Measurements from ENCODE around the gene RSBN1. TPM values are rescaled to one million over a fixed set of nuclear protein-coding genes. Genes with fewer than 3 reads are reported as not detected.
A peak's percentile ranks its signal among the peaks of the same experiment; 100 is the strongest.
"Not testable (repeated sequence)": the region's sequence is repeated elsewhere in the genome, so short reads cannot be mapped to it uniquely, and the experiment has no call there.

The RSBN1 gene
- total RNA-seq, 1 donor from 2014 or later, result 15.0 TPM

DNA sequence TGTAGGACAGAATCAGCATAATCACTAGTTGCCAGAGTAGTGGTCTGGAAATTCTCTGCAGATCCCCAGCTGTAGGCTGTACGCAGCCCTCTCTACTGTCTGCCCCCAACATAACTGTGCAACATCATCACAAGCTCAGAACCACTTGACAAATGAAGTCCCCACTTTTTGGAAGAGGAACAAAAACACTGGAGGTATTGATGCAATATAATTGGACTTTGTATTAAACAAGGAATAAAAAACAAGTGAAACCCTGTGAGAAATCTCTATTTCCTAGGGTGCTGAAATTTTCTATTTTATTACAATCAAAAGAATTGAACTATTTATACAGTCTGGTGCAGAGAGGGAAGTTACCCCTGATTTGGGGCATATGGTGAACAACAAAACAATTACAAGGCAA, 68.2 kb downstream of the RSBN1 start:
- TF ChIP-seq, protein P1, sequence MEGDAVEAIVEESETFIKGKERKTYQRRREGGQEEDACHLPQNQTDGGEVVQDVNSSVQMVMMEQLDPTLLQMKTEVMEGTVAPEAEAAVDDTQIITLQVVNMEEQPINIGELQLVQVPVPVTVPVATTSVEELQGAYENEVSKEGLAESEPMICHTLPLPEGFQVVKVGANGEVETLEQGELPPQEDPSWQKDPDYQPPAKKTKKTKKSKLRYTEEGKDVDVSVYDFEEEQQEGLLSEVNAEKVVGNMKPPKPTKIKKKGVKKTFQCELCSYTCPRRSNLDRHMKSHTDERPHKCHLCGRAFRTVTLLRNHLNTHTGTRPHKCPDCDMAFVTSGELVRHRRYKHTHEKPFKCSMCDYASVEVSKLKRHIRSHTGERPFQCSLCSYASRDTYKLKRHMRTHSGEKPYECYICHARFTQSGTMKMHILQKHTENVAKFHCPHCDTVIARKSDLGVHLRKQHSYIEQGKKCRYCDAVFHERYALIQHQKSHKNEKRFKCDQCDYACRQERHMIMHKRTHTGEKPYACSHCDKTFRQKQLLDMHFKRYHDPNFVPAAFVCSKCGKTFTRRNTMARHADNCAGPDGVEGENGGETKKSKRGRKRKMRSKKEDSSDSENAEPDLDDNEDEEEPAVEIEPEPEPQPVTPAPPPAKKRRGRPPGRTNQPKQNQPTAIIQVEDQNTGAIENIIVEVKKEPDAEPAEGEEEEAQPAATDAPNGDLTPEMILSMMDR (IDR thresholded peaks at IDR 0.05; ENCODE audit: unreplicated experiment), result no peak
- DNase-seq (ENCODE audit: low spot score), result no peak
- no peaks in the 10 kb centered on the region for H3K27me3 Mint-ChIP-seq (ENCODE audit: unreplicated experiment)
- H3K4me3 Mint-ChIP-seq (ENCODE audit: unreplicated experiment), result no peak overlapping the region
- H3K36me3 Mint-ChIP-seq (ENCODE audit: low read depth, unreplicated experiment), result peaks cover 9% of the 10 kb centered on the region
- H3K27ac Mint-ChIP-seq (ENCODE audit: unreplicated experiment), result no peak overlapping the region
- no peaks in the 10 kb centered on the region for H3K4me1 Mint-ChIP-seq (ENCODE audit: unreplicated experiment)
- H3K9me3 Mint-ChIP-seq (ENCODE audit: unreplicated experiment), result no peaks in the 10 kb centered on the region

DNA sequence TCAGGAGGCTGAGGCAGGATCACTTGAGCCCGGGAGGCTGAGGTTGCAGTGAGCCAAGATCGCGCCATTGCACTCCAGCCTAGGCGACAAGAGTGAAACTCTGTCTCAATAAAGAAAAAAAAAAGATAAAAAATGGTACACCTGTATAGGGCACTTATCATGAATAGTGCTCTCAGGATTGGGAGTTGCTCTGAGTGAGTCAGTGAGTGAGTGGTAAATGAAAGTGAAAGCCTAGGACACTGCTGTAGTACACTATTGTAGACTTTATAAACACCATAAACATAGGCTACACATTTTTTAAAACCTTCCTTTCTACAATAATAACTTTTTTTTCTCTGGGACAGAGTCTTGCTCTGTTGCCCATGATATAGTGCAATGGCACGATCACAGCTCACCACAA, 69.8 kb downstream of the RSBN1 start:
- Mint-ChIP-seq H3K36me3 (ENCODE audit: low read depth, unreplicated experiment) (peaks cover 4% of the 10 kb centered on the region), H3K4me3 (ENCODE audit: unreplicated experiment) (no peak overlapping the region), H3K27ac (ENCODE audit: unreplicated experiment) (no peak overlapping the region), H3K27me3 (ENCODE audit: unreplicated experiment) (no peaks in the 10 kb centered on the region), H3K4me1 (ENCODE audit: unreplicated experiment) (no peaks in the 10 kb centered on the region), H3K9me3 (ENCODE audit: unreplicated experiment) (no peaks in the 10 kb centered on the region)
- no peak for DNase-seq (ENCODE audit: low spot score)
- TF ChIP-seq, protein P1 (IDR thresholded peaks at IDR 0.05; ENCODE audit: unreplicated experiment), result no peak

DNA sequence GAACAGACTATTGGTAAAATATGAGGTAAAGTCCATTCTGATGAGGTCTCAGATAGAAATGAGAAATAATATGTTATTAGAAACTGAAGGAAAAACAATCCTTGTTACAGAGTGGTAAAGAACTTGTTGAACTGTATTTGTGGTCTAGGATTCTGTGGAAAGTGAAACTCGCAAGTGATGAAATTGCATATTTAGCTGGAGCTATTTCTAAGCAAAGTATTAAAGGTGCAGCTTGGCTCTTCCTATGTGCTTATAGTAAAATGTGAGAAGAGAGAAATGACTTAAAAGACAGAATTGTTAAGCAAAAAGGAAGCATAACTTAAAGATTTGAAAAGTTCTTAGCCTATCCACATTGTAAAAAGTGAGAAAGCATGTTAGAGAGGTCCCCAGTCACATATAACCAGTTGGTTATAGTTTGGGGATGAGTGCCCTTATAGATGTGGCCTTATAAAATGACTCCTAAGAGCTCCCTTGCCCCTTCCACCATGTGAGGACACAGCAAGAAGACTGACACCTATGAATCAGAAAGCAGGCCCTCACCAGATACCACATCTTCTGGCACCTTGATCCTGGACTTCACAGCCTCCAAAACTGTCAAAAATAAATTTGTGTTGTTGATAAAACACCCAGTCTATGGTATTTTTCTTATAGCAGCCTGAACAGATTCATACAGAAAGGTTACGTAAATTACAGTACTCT, 77.8 kb downstream of the RSBN1 start:
- H3K27ac Mint-ChIP-seq (ENCODE audit: unreplicated experiment), result no peak overlapping the region
- H3K27me3 Mint-ChIP-seq (ENCODE audit: unreplicated experiment), result peaks cover 5% of the 10 kb centered on the region
- H3K4me1 Mint-ChIP-seq (ENCODE audit: unreplicated experiment), result peaks cover 7% of the 10 kb centered on the region
- no peaks in the 10 kb centered on the region for H3K9me3 Mint-ChIP-seq (ENCODE audit: unreplicated experiment)
- DNase-seq (ENCODE audit: low spot score), result no peak
- TF ChIP-seq, protein P1 (IDR thresholded peaks at IDR 0.05; ENCODE audit: unreplicated experiment), result no peak
- no peak overlapping the region for H3K4me3 Mint-ChIP-seq (ENCODE audit: unreplicated experiment)
- peaks cover 5% of the 10 kb centered on the region for H3K36me3 Mint-ChIP-seq (ENCODE audit: low read depth, unreplicated experiment)

DNA sequence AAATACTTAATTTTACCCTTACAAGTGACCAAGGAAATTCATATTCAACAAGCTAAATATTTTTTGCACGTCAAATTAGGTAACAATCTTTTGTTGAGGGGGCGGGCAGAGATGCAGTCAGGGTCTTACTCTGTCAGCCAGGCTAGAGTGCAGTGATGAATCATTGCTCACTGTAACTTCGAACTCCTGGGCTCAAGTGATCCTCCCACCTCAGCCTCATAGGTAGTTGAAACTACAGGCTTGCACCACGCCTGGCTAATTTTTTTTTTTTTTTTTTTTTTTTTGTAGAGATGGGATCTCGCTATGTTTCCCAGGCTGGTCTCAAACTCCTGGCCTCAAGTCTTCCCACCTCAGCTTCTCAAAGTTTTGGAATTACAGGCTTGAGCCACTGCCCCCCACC, 79.5 kb downstream of the RSBN1 start:
- peaks cover 5% of the 10 kb centered on the region for H3K27me3 Mint-ChIP-seq (ENCODE audit: unreplicated experiment)
- no peak overlapping the region for H3K27ac Mint-ChIP-seq (ENCODE audit: unreplicated experiment)

DNA sequence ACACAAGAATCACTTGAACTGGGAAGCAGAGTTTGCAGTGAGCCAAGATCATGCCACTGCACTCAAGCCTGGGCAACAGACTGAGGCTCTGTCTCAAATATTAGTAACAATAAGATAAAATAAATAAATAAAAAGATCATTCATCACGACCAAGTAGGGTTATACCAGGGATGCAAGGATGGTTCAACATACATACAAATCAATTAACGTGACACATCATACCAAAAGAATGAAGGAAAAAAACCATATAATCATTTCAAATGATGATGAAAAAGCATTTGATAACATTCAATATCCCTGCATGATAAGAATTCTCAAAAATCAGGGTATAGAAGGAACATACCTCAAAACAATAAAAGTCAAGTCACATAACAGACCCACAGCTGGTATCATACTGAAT, 91.3 kb downstream of the RSBN1 start:
- no peaks in the 10 kb centered on the region for H3K4me1 Mint-ChIP-seq (ENCODE audit: unreplicated experiment)
- H3K27me3 Mint-ChIP-seq (ENCODE audit: unreplicated experiment), result peaks cover 1% of the 10 kb centered on the region
- peak overlapping the region; percentile 49 for H3K4me3 Mint-ChIP-seq (ENCODE audit: unreplicated experiment)
- TF ChIP-seq, protein P1 (IDR thresholded peaks at IDR 0.05; ENCODE audit: unreplicated experiment), result no peak
- H3K27ac Mint-ChIP-seq (ENCODE audit: unreplicated experiment), result no peak overlapping the region
- no peak for DNase-seq (ENCODE audit: low spot score)
- peaks cover 60% of the 10 kb centered on the region for H3K36me3 Mint-ChIP-seq (ENCODE audit: low read depth, unreplicated experiment)
- H3K9me3 Mint-ChIP-seq (ENCODE audit: unreplicated experiment), result peaks cover 7% of the 10 kb centered on the region

More for the DNA sequence above, 79.5 kb downstream of the RSBN1 start:
- Mint-ChIP-seq H3K9me3 (ENCODE audit: unreplicated experiment) (no peaks in the 10 kb centered on the region), H3K4me3 (ENCODE audit: unreplicated experiment) (no peak overlapping the region), H3K36me3 (ENCODE audit: low read depth, unreplicated experiment) (peaks cover 9% of the 10 kb centered on the region), H3K4me1 (ENCODE audit: unreplicated experiment) (peaks cover 7% of the 10 kb centered on the region)
- no peak for DNase-seq (ENCODE audit: low spot score)
- TF ChIP-seq, protein P1 (IDR thresholded peaks at IDR 0.05; ENCODE audit: unreplicated experiment), result no peak

DNA sequence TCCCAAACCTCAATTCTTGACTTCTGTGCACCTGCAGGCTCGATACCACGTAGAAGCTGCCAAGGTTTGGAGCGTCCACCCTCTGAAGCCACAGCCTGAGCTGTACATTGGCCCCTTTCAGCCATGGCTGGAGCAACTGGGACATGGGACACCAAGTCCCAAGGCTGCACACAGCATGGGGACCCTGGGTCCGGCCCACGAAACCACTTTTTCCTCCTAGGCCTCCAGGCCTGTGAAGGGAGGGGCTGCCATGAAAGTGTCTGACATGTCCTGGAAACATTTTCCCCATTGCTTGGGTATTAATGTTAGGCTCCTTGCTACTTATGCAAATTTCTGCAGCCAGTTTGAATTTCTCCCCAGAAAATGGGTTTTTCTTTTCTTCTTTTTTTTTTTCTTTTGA, 93.7 kb downstream of the RSBN1 start:
- H3K27ac Mint-ChIP-seq (ENCODE audit: unreplicated experiment); H3K9me3 Mint-ChIP-seq (ENCODE audit: unreplicated experiment); H3K27me3 Mint-ChIP-seq (ENCODE audit: unreplicated experiment); H3K4me3 Mint-ChIP-seq (ENCODE audit: unreplicated experiment); DNase-seq (ENCODE audit: low spot score); H3K4me1 Mint-ChIP-seq (ENCODE audit: unreplicated experiment): not testable (repeated sequence)
- H3K36me3 Mint-ChIP-seq (ENCODE audit: low read depth, unreplicated experiment), result peaks cover 55% of the 10 kb centered on the region

DNA sequence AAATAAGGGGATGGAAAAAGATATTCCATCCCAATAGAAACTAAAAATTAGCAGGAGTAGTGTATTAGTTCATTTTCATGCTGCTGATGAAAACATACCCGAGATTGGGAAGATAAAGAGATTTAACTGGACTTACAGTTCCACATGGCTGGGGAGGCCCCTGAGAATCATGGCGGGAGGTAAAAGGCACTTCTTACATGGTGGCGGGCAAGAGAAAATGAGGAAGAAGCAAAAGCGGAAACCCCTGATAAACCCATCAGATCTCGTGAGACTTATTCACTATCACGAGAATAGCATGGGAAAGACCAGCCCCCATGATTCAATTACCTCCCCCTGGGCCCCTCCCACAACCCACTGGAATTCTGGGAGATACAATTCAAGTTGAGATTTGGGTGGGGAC, 94.8 kb downstream of the RSBN1 start:
- H3K9me3 Mint-ChIP-seq (ENCODE audit: unreplicated experiment); H3K4me1 Mint-ChIP-seq (ENCODE audit: unreplicated experiment); H3K27ac Mint-ChIP-seq (ENCODE audit: unreplicated experiment); H3K4me3 Mint-ChIP-seq (ENCODE audit: unreplicated experiment); DNase-seq (ENCODE audit: low spot score); H3K27me3 Mint-ChIP-seq (ENCODE audit: unreplicated experiment): not testable (repeated sequence)
- peaks cover 53% of the 10 kb centered on the region for H3K36me3 Mint-ChIP-seq (ENCODE audit: low read depth, unreplicated experiment)
